ENCODE data around the gene WARS2.

The WARS2 gene

GRCh38 chr1:118995312-118996016 is 145.0 kb downstream of the WARS2 start:
- DNase-seq: no peak

- no peak for DNase-seq
Measured at GRCh38 chr1:118993700-118994026, 146.8 kb downstream of the WARS2 start.

GRCh38 chr1:118992868-118993699 is 147.4 kb downstream of the WARS2 start:
- DNase-seq: no peak

GRCh38 chr1:118992237-118992825 is 148.1 kb downstream of the WARS2 start:
- DNase-seq: no peak

- DNase-seq: no peak
Measured at GRCh38 chr1:118991448-118991847, 149.0 kb downstream of the WARS2 start.

- DNase-seq: no peak
Measured at GRCh38 chr1:118990513-118991152, 149.8 kb downstream of the WARS2 start.

- DNase-seq: no peak
Measured at GRCh38 chr1:118989878-118990378, 150.5 kb downstream of the WARS2 start.

- no peak for DNase-seq
Measured at GRCh38 chr1:118989006-118989815, 151.2 kb downstream of the WARS2 start.

- DNase-seq: no peak
Measured at GRCh38 chr1:118988186-118989005, 152.1 kb downstream of the WARS2 start, which contains the start of gene TBX15. Gene TBX15 (minus strand): TSS chr1:118988343. CDS start chr1:118987795, 548 bp downstream.

- no peak for DNase-seq
Measured at GRCh38 chr1:118987468-118988185, 152.8 kb downstream of the WARS2 start.

GRCh38 chr1:118986555-118987467 is 153.6 kb downstream of the WARS2 start:
- no peak for DNase-seq

GRCh38 chr1:118985640-118986554 is 154.6 kb downstream of the WARS2 start:
- no peak for DNase-seq

- DNase-seq: no peak
Measured at GRCh38 chr1:118984722-118985639, 155.5 kb downstream of the WARS2 start.

GRCh38 chr1:118984086-118984721 is 156.2 kb downstream of the WARS2 start:
- DNase-seq: no peak

GRCh38 chr1:118983558-118984041 is 156.9 kb downstream of the WARS2 start:
- DNase-seq: no peak

- no peak for DNase-seq
Measured at GRCh38 chr1:118982821-118983557, 157.5 kb downstream of the WARS2 start.
